B cell (primary cell): ENCODE data around the gene PIP4K2A.

Source experiments
- CTCF ChIP-seq: fragments of 200-600 bp; IDR thresholded peaks from one replicate; pipeline ENCODE4 v1.8.0; 2022; ENCODE audit warnings: antibody characterized with exemption, mild to moderate bottlenecking
- EZH2 ChIP-seq: IDR thresholded peaks from 2 replicates; pipeline ENCODE4 v1.6.1; 2012; ENCODE audit warnings: borderline replicate concordance, low read depth, mild to moderate bottlenecking, moderate library complexity, low read length; ENCODE audit not compliant: insufficient read depth, poor library complexity, severe bottlenecking

GRCh38 chr10:22630234-22631174 is 83.9 kb downstream of the PIP4K2A start:
- TF ChIP-seq CTCF (no peak), EZH2 (no peak)
